NB4 (cell line): ENCODE results near the gene SPAG8.

Source experiments
- POLR2A ChIP-seq: IDR thresholded peaks from 2 replicates; pipeline ENCODE4 v1.6.1; 2011; ENCODE audit warnings: mild to moderate bottlenecking; ENCODE audit not compliant: insufficient read length; ENCODE audit errors: extremely low read depth
- TF ChIP-seq, protein P1 (sequence below): IDR thresholded peaks from 2 replicates; pipeline ENCODE4 v1.6.1; 2011; ENCODE audit warnings: low read depth, low read length

GRCh38 chr9:35858458-35858857 is 46.4 kb upstream of the SPAG8 start:
- TF ChIP-seq POLR2A = no peak
- TF ChIP-seq, protein P1, sequence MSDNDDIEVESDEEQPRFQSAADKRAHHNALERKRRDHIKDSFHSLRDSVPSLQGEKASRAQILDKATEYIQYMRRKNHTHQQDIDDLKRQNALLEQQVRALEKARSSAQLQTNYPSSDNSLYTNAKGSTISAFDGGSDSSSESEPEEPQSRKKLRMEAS = no peak
